GM19328 (cell line): Measurements from ENCODE around the gene SLC35F4.
"Not testable (repeated sequence)": the region's sequence is repeated elsewhere in the genome, so short reads cannot be mapped to it uniquely, and the experiment has no call there.

Experiments used
- ATAC-seq: cut with Tn5 transposase; IDR thresholded peaks from one replicate; pipeline ENCODE4 v1.9.1; 2021; ENCODE audit warnings: mild to moderate bottlenecking, moderate library complexity; ENCODE audit not compliant: unreplicated experiment

The SLC35F4 gene

GRCh38 chr14:57811998-57812546, 53.8 kb downstream of the SLC35F4 start:
- ATAC-seq, result no peak

- ATAC-seq, result no peak
Measured at GRCh38 chr14:57809808-57810207, 56.1 kb downstream of the SLC35F4 start.

- no peak for ATAC-seq
Measured at GRCh38 chr14:57797160-57797559, 68.7 kb downstream of the SLC35F4 start.

GRCh38 chr14:57796556-57796955, 69.3 kb downstream of the SLC35F4 start:
- ATAC-seq, result no peak

- ATAC-seq, result no peak
Measured at GRCh38 chr14:57785058-57785457, 80.8 kb downstream of the SLC35F4 start.

GRCh38 chr14:57771801-57772200, 94.1 kb downstream of the SLC35F4 start:
- ATAC-seq, result no peak

- no peak for ATAC-seq
Measured at GRCh38 chr14:57769863-57770523, 95.9 kb downstream of the SLC35F4 start.

- no peak for ATAC-seq
Measured at GRCh38 chr14:57761800-57762199, 104.1 kb downstream of the SLC35F4 start.

GRCh38 chr14:57760896-57761295, 105.0 kb downstream of the SLC35F4 start:
- no peak for ATAC-seq

GRCh38 chr14:57755018-57755521, 110.8 kb downstream of the SLC35F4 start:
- ATAC-seq, result no peak

GRCh38 chr14:57754527-57754926, 111.4 kb downstream of the SLC35F4 start:
- no peak for ATAC-seq

- no peak for ATAC-seq
Measured at GRCh38 chr14:57753821-57754220, 112.1 kb downstream of the SLC35F4 start.

GRCh38 chr14:57752142-57752695, 113.7 kb downstream of the SLC35F4 start:
- not testable (repeated sequence) for ATAC-seq

GRCh38 chr14:57751400-57751799, 114.5 kb downstream of the SLC35F4 start:
- no peak for ATAC-seq

GRCh38 chr14:57749267-57749666, 116.6 kb downstream of the SLC35F4 start:
- ATAC-seq, result no peak

GRCh38 chr14:57748279-57748678, 117.6 kb downstream of the SLC35F4 start:
- no peak for ATAC-seq

- ATAC-seq, result no peak
Measured at GRCh38 chr14:57747036-57747435, 118.9 kb downstream of the SLC35F4 start.

- no peak for ATAC-seq
Measured at GRCh38 chr14:57746563-57746962, 119.3 kb downstream of the SLC35F4 start.

GRCh38 chr14:57739516-57739915, 126.4 kb downstream of the SLC35F4 start:
- ATAC-seq, result no peak

- no peak for ATAC-seq
Measured at GRCh38 chr14:57737598-57737997, 128.3 kb downstream of the SLC35F4 start.

- ATAC-seq, result no peak
Measured at GRCh38 chr14:57736391-57736790, 129.5 kb downstream of the SLC35F4 start.

- ATAC-seq, result no peak
Measured at GRCh38 chr14:57735276-57735675, 130.6 kb downstream of the SLC35F4 start.
